Esophagus squamous epithelium (tissue), 5 donors: ENCODE results near the gene IGFBP4. TPM values are rescaled to one million over a fixed set of nuclear protein-coding genes. Genes with fewer than 3 reads are reported as not detected.

Source experiments
- DNase-seq: peaks from one replicate; lab custom pipeline; 2025; lab: John Stamatoyannopoulos, UW
- H3K27ac ChIP-seq, 4 donors: fragments of 200-600 bp; sonication (generic); one replicate each; pipeline ENCODE4 v1.5.1; 2016 to 2019; ENCODE audit warnings: mild to moderate bottlenecking in 1 of 4
- H3K27me3 ChIP-seq, 4 donors: fragments of 200-600 bp; sonication (generic); 1 replicate in 3 of 4; 2 replicates in 1 of 4; pipeline versions ENCODE4 v1.5.1 to v1.6.0; 2017 to 2021; ENCODE audit warnings: antibody characterized with exemption in 1 of 4
- H3K36me3 ChIP-seq, 3 donors: fragments of 200-600 bp; sonication (generic); one replicate each; pipeline ENCODE4 v1.5.1; 2016 to 2019
- H3K4me1 ChIP-seq, 3 donors: fragments of 200-600 bp; sonication (generic); one replicate each; pipeline ENCODE4 v1.5.1; 2017 to 2019
- H3K4me3 ChIP-seq, 4 donors: fragments of 200-600 bp; sonication (generic); 1 replicate in 3 of 4; 2 replicates in 1 of 4; pipeline ENCODE4 v1.5.1; 2016 to 2019; ENCODE audit warnings: mild to moderate bottlenecking in 2 of 4, moderate library complexity in 1 of 4
- H3K9me3 ChIP-seq, 3 donors: fragments of 200-600 bp; sonication (generic); one replicate each; pipeline ENCODE4 v1.5.1; 2016 to 2019
- POLR2A ChIP-seq, 4 donors: fragments of 450-650 bp; IDR thresholded peaks; one replicate each; pipeline ENCODE4 v1.6.1; 2017; ENCODE audit warnings: antibody characterized with exemption in 4 of 4, mild to moderate bottlenecking in 4 of 4, moderate library complexity in 3 of 4
- WGBS, 2 donors: methylation state at CpG; one replicate each; pipeline ENCODE4 v1.1.5; 2018; 5-methylcytosine and 5-hydroxymethylcytosine counted together
- intact Hi-C: fragments of 100-400 bp; cut with DNase I; formaldehyde crosslinking; loops from one replicate; pipeline ENCODE4 v1.15.0; 2022
- total RNA-seq, 4 donors: library from RNA; depleted of rRNA; stranded (reverse); fragments of >200 nt; gene quantifications; one replicate each; pipeline ENCODE4 v1.1.0, GENCODE V29; 2016
- TF ChIP-seq, protein P1 (sequence below), 6 experiments: fragments of 450-650 bp in 4 of 6; fragments of 200-600 bp in 2 of 6; sonication (generic) in 2 of 6; IDR thresholded peaks; one replicate each; pipeline ENCODE4 v1.5.1; 2016 to 2019; ENCODE audit warnings: antibody characterized with exemption in 6 of 6, mild to moderate bottlenecking in 4 of 6, moderate library complexity in 4 of 6
- donor health status: DM: yes; HTN: yes; CAD: no.

The IGFBP4 gene
- total RNA-seq, 4 donors from 2014 or later = 27.1 to 154 (median 73.0) TPM

DNA sequence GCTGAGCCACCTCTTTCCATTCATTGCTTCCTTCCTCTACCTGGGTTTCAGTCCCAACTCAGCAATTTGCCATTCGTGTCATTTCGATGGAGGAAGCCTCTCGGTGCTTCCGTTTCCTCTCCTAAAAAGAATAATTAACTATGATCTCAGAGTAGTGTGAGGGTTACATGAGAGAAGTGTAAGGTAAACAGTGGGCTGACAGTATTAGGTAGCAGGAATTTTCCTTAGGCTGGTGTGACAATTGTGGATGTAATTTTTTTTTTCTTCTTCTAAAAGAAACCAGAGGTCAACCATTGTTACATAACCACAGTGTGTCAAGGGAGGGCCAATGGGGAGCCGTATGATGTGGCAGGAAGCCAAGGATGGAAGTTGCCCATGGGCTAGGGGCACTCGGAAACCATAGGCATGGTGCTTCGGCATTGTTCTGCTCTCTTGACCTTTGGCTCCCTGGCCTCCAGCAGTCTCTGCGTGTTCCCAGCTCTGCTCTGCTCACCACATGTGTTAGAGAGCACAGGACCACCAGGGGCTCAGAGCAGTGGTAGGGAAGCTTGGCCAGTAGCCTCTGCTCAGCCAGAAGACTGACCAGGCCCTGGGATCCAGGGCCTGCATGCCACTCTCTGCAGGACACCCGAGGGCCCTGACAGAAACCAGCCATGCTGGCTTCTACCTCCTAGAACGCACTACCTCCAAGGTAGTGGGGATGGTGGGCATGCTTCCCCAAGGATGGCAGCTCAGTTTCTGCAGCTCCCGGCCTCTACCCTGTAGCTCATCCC is 23.5 kb upstream of the IGFBP4 start:
- TF ChIP-seq, protein P1, sequence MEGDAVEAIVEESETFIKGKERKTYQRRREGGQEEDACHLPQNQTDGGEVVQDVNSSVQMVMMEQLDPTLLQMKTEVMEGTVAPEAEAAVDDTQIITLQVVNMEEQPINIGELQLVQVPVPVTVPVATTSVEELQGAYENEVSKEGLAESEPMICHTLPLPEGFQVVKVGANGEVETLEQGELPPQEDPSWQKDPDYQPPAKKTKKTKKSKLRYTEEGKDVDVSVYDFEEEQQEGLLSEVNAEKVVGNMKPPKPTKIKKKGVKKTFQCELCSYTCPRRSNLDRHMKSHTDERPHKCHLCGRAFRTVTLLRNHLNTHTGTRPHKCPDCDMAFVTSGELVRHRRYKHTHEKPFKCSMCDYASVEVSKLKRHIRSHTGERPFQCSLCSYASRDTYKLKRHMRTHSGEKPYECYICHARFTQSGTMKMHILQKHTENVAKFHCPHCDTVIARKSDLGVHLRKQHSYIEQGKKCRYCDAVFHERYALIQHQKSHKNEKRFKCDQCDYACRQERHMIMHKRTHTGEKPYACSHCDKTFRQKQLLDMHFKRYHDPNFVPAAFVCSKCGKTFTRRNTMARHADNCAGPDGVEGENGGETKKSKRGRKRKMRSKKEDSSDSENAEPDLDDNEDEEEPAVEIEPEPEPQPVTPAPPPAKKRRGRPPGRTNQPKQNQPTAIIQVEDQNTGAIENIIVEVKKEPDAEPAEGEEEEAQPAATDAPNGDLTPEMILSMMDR (IDR thresholded peaks at IDR 0.05) = no peak
- TF ChIP-seq POLR2A (IDR thresholded peaks at IDR 0.05) = no peak
- no peak overlapping the region for H3K4me3 ChIP-seq
- intact Hi-C loops = loop anchor here (10.0 kb wide), 1 partner anchor 55 kb away; the partner anchor contains the start of gene GJD3
- no peaks in the 10 kb centered on the region for H3K36me3 ChIP-seq
- H3K4me1 ChIP-seq = peaks cover 0 to 43% (median 17%) of the 10 kb centered on the region in 3 donors
- H3K27ac ChIP-seq = no peak overlapping the region
- DNase-seq = no peak
- WGBS, 2 donors = 47 to 62% methylated on average over 7 to 8 of the region's 11 CpGs
- no peaks in the 10 kb centered on the region for H3K9me3 ChIP-seq
- H3K27me3 ChIP-seq = peaks cover 0 to 5% (median 0%) of the 10 kb centered on the region in 4 donors

GRCh38 chr17:40422990-40423633 is 20.1 kb upstream of the IGFBP4 start:
- H3K4me1 ChIP-seq = peaks cover 0 to 17% (median 6%) of the 10 kb centered on the region in 3 donors
- H3K27me3 ChIP-seq = no peaks in the 10 kb centered on the region
- intact Hi-C loops = no loop called here
- no peaks in the 10 kb centered on the region for H3K9me3 ChIP-seq
- TF ChIP-seq POLR2A (IDR thresholded peaks at IDR 0.05) = no peak
- TF ChIP-seq, protein P1 (IDR thresholded peaks at IDR 0.05) = no peak
- 77 to 79% methylated on average over 3 of the region's 3 CpGs for WGBS, 2 donors
- no peak overlapping the region for H3K27ac ChIP-seq
- DNase-seq = no peak
- H3K4me3 ChIP-seq = no peak overlapping the region
- H3K36me3 ChIP-seq = no peaks in the 10 kb centered on the region

- TF ChIP-seq, protein P1 (IDR thresholded peaks at IDR 0.05) = no peak
- TF ChIP-seq POLR2A (IDR thresholded peaks at IDR 0.05) = no peak
- no peak overlapping the region for H3K4me3 ChIP-seq
- H3K36me3 ChIP-seq = no peaks in the 10 kb centered on the region
- 45 to 62% methylated on average over 4 of the region's 4 CpGs for WGBS, 2 donors
- no peak overlapping the region for H3K27ac ChIP-seq
- intact Hi-C loops = no loop called here
- no peak for DNase-seq
- no peaks in the 10 kb centered on the region for H3K9me3 ChIP-seq
- H3K4me1 ChIP-seq = no peaks in the 10 kb centered on the region
- no peaks in the 10 kb centered on the region for H3K27me3 ChIP-seq
These were observed 17.5 kb upstream of the IGFBP4 start for GRCh38 chr17:40425741-40426140.

- Histone ChIP-seq H3K4me3 (no peak overlapping the region), H3K36me3 (no peaks in the 10 kb centered on the region), H3K27ac (no peak overlapping the region), H3K9me3 (no peaks in the 10 kb centered on the region), H3K27me3 (no peaks in the 10 kb centered on the region), H3K4me1 (no peaks in the 10 kb centered on the region)
- DNase-seq = no peak
- no peak for TF ChIP-seq POLR2A (IDR thresholded peaks at IDR 0.05)
- TF ChIP-seq, protein P1 (IDR thresholded peaks at IDR 0.05) = no peak
- intact Hi-C loops = no loop called here
These were observed 16.2 kb upstream of the IGFBP4 start for GRCh38 chr17:40427002-40427491.
